HT-29 (cell line): ENCODE data around the gene SELENOM. TPM values are rescaled to one million over a fixed set of nuclear protein-coding genes. Genes with fewer than 3 reads are reported as not detected.
"Not testable (repeated sequence)": the region's sequence is repeated elsewhere in the genome, so short reads cannot be mapped to it uniquely, and the experiment has no call there.

Experiments used
- DNase-seq: peaks from one replicate; pipeline ENCODE4 v3.0.0-alpha.2; 2015; ENCODE audit warnings: low spot score
- total RNA-seq: library from RNA; depleted of rRNA; stranded (reverse); fragments of >200 nt; shearing (Covaris generic); gene quantifications from 2 replicates; pipeline ENCODE4 v1.2.3, GENCODE V29; 2014

SELENOM gene
- total RNA-seq, 1 experiment from 2014 or later = 0.64 TPM

- no peak for DNase-seq
These were observed 26.5 kb upstream of the SELENOM start for GRCh38 chr22:31133911-31134310.

DNA sequence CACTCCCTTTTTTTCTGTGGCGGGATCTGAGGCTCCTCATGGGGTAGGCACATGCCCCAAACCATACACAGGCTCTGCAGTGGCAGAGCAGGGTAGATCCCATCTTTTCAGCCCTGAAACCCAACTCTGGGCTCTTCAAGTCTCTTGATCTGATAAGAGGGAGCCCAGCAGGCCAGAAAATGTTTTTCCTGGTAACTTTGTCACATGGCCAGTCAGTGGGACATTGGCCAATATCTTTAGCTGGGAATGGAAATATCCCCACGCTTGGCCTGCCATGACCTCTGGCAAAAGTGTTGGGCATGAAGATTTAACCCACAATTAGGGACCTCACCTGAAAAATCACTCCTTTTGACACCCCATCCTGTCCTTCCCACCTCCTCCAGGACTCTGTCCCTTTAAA lies 23.5 kb upstream of the SELENOM start:
- DNase-seq = no peak

DNA sequence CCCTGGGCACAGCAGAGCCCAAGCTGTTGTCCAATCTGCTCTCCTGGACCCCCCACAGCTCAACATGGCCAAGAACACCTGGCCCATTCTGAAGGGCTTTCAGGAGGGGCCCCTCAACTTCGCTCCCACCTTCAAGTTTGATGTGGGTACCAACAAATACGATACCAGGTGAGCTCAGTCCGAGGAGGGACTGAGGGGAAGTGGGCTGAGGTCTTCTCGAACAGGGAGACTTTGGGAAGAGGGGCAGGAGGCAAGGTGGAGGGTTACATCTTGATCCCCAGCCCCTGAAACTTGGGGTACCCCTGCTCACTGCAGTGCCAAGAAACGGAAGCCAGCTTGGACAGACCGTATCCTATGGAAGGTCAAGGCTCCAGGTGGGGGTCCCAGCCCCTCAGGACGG lies 20.8 kb upstream of the SELENOM start:
- DNase-seq = no peak

- no peak for DNase-seq
These were observed 19.9 kb upstream of the SELENOM start for GRCh38 chr22:31127181-31127772.

GRCh38 chr22:31126869-31127175 lies 19.5 kb upstream of the SELENOM start:
- no peak for DNase-seq

GRCh38 chr22:31126128-31126868 lies 18.9 kb upstream of the SELENOM start:
- DNase-seq = no peak

- DNase-seq = no peak
These were observed 18.3 kb upstream of the SELENOM start for GRCh38 chr22:31125521-31126117.

DNA sequence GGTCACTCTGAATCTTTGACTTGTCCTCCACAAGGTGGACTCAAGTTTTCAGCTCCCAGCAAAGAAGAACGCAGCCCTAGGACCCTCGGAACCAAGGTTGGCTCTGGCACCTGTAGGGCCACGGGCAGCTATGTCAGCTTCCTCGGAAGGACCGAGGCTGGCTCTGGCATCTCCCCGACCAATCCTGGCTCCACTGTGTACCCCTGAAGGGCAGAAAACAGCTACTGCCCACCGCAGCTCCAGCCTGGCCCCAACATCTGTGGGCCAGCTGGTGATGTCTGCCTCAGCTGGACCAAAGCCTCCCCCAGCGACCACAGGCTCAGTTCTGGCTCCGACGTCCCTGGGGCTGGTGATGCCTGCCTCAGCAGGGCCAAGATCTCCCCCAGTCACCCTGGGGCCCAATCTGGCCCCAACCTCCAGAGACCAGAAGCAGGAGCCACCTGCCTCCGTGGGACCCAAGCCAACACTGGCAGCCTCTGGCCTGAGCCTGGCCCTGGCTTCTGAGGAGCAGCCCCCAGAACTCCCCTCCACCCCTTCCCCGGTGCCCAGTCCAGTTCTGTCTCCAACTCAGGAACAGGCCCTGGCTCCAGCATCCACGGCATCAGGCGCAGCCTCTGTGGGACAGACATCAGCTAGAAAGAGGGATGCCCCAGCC lies 17.6 kb upstream of the SELENOM start:
- no peak for DNase-seq

GRCh38 chr22:31124290-31124689 lies 16.9 kb upstream of the SELENOM start:
- DNase-seq = no peak

GRCh38 chr22:31123292-31123602 lies 15.9 kb upstream of the SELENOM start:
- DNase-seq = no peak

DNA sequence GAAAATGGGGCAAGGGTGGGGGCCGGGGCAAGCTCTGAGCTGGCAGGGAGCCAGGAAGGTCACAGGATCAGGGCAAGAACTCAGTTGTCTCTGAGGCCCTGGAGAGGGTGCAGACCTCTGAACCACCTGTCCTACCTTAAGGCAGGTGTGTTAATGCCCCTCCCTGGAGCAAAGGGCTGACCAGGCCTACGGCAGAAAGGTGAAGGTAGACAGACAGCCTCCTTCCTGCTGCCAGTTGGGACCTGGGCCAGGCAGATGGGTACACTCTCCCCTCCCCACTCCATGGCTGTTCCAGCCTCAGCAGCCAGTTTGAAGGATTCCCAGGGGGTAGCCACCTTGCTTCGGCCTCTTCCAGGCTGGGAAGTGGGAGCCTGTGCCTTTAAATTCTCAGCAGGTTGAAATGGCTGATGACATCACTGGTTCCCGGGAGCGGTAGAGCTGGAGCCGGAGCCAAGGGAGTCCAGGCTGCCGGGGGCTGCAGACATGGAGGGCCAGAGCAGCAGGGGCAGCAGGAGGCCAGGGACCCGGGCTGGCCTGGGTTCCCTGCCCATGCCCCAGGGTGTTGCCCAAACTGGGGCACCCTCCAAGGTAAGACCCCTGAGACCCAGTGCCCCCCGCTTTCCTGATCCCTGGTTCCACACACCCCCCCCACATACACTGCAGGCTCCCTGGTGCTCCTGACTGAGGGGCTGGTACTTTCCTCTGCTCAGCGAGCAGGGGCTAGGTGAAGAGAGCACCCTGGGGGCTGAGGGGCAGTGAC lies 15.3 kb upstream of the SELENOM start, which contains the start of gene INPP5J:
INPP5J (plus strand) TSS at position 435 of the 760 bp plus-strand sequence; CDS start at position 484, 49 bp downstream.
- DNase-seq = peak; percentile 38

DNA sequence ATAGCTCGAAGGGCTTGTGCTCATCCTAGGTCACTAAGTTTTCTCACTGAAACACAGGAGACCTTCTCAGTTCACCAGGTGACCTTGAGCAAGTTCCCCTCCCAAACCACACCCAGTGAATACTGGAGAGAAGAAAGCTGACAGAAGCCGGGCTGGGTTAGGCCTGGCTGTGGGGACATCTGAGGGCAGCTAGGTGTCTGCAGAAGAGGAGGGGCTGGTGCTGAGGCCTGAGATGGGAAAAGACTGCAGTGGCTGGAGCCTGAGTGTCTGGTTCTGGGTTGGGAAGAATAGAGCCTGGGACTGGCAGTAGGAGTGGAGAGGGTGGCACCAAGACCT lies 14.8 kb upstream of the SELENOM start:
- DNase-seq = no peak

DNA sequence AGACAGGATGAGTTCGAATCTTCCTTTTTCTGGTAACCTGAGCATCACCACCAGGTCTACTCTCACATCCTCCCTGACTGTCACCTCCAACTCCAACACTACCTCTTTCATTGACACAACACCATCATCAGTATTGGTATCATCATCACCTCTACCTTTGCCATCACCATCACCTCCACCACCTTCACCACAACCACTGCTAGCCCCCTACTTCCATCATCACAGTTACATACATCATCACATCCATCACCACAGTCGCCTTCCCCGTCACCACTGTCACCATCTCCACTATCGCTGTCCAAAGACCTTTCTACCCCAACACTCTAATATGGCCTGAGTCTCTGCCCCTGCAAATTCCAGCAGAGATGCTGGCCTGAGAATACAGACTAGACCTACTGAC lies 14.0 kb upstream of the SELENOM start:
- no peak for DNase-seq

- no peak for DNase-seq
These were observed 13.3 kb upstream of the SELENOM start for GRCh38 chr22:31120642-31121041.

- no peak for DNase-seq
These were observed 12.9 kb upstream of the SELENOM start for GRCh38 chr22:31120230-31120629.

- DNase-seq = no peak
These were observed 11.8 kb upstream of the SELENOM start for GRCh38 chr22:31119026-31119717.

- DNase-seq = no peak
These were observed 10.9 kb upstream of the SELENOM start for GRCh38 chr22:31118046-31118820.

DNA sequence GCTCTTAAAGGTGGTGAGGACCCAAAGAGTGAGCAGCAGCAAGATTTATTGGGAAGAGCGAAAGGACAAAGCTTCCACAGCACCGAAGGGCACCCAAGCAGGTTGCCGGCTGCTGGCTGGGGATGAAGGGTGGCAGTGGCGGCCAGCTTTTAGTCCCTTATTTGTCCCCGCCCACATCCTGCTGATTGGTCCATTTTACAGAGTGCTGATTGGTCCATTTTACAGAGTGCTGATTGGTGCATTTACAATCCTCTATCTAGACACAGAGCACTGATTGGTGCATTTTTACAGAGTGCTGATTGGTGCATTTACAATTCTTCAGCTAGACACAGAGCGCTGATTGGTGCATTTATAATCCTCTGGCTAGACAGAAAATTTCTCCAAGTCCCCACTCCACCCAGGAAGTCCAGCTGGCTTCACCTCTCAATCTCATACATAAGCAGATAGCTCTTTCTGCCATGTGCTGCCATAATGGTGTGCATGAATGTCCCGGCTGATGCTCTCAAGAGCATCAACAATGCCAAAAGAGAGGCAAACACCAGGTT lies 5.3 kb upstream of the SELENOM start:
- DNase-seq = not testable (repeated sequence)

- no peak for DNase-seq
These were observed 488 bp upstream of the SELENOM start for GRCh38 chr22:31107894-31108218.

- no peak for DNase-seq
These were observed 614 bp downstream of the SELENOM start for GRCh38 chr22:31106731-31107177.
